ENCODE measurements around the gene MYL3. TPM values are rescaled to one million over a fixed set of nuclear protein-coding genes. Genes with fewer than 3 reads are reported as not detected.

The MYL3 gene
- polyA plus RNA-seq, 1 of the 3 experiments (the other 2 are of a cell fraction): not detected

DNA sequence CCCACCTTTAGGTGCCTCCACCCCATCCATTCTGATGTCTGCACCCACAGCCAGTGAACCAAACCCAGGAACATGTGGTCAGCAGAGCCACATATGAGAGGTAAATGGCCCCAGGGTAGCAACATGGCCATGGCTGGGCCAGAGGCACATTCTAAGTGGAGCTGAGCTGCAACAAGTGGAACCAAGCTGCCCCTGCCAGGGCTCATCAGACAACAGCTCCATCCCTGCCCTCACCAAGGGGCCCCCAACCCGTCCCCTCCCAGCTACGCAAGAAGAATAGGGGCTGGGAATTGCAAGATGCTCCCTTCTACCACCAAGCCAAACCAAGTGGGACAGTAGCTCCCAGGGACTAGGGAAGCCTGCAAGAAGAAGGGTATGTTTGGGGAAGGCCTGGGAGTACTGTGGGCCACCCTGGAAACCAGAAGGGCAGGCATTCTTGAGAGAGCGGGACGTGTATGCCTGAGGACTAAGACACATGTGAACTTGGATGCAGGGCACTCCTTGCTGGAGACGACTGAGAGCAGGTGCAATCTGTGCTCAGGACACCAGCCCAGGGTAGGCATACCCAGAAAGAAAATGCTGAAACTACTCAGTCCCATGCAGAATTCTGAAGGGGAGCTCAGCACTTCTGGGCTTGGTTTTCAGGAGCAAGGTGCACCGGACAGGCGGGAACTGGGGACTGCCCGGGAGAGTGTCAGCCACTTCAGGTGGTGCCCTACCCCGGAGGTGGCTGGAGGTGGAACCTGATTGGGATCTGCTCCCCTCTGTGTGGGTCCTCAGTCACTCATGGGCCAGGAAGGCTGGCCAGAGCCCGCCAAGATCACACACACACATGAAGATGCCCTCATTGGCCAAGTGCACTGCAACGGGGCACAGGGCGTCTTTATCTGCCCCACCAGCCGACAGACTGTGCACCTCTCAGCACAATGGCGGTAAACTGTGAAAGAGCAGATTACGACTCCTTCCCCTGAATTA, 9.5 kb downstream of the MYL3 start (continued):
- TF ChIP-seq, protein P1, sequence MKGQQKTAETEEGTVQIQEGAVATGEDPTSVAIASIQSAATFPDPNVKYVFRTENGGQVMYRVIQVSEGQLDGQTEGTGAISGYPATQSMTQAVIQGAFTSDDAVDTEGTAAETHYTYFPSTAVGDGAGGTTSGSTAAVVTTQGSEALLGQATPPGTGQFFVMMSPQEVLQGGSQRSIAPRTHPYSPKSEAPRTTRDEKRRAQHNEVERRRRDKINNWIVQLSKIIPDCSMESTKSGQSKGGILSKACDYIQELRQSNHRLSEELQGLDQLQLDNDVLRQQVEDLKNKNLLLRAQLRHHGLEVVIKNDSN (IDR thresholded peaks at IDR 0.05; ENCODE audit: borderline replicate concordance, low read depth): no peak
- TF ChIP-seq TAF1 (IDR thresholded peaks at IDR 0.05; ENCODE audit: borderline replicate concordance, low read depth, low read length) (no peak), MEF2A (IDR thresholded peaks at IDR 0.05; ENCODE audit: borderline replicate concordance, low read depth) (no peak), ELF1 (IDR thresholded peaks at IDR 0.05) (no peak), MXI1 (IDR thresholded peaks at IDR 0.05; ENCODE audit: low read depth, low read length) (no peak), NFIC (IDR thresholded peaks at IDR 0.05; ENCODE audit: borderline replicate concordance) (no peak)
- TF ChIP-seq, protein P2, sequence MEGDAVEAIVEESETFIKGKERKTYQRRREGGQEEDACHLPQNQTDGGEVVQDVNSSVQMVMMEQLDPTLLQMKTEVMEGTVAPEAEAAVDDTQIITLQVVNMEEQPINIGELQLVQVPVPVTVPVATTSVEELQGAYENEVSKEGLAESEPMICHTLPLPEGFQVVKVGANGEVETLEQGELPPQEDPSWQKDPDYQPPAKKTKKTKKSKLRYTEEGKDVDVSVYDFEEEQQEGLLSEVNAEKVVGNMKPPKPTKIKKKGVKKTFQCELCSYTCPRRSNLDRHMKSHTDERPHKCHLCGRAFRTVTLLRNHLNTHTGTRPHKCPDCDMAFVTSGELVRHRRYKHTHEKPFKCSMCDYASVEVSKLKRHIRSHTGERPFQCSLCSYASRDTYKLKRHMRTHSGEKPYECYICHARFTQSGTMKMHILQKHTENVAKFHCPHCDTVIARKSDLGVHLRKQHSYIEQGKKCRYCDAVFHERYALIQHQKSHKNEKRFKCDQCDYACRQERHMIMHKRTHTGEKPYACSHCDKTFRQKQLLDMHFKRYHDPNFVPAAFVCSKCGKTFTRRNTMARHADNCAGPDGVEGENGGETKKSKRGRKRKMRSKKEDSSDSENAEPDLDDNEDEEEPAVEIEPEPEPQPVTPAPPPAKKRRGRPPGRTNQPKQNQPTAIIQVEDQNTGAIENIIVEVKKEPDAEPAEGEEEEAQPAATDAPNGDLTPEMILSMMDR (IDR thresholded peaks at IDR 0.05): no peak

GRCh38 chr3:46852839-46853355, 10.3 kb downstream of the MYL3 start:
- no peaks in the 10 kb centered on the region for H3K9me3 ChIP-seq
- TF ChIP-seq JUND (IDR thresholded peaks at IDR 0.05): no peak
- TF ChIP-seq, protein P3, sequence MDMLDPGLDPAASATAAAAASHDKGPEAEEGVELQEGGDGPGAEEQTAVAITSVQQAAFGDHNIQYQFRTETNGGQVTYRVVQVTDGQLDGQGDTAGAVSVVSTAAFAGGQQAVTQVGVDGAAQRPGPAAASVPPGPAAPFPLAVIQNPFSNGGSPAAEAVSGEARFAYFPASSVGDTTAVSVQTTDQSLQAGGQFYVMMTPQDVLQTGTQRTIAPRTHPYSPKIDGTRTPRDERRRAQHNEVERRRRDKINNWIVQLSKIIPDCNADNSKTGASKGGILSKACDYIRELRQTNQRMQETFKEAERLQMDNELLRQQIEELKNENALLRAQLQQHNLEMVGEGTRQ (IDR thresholded peaks at IDR 0.05; ENCODE audit: borderline replicate concordance, low read depth, low read length): no peak
- H3K79me2 ChIP-seq (ENCODE audit: insufficient read depth): no peaks in the 10 kb centered on the region
- H3K4me3 ChIP-seq (ENCODE audit: low read depth in 2 of 2, low read length in 1 of 2): no peak overlapping the region
- no peak for DNase-seq
- peaks cover 0 to 5% of the 10 kb centered on the region in 2 experiments; a peak in 1 of 4 replicates for H3K4me1 ChIP-seq (ENCODE audit: control insufficient read depth in 1 of 2, insufficient read depth in 2 of 2, low read depth in 1 of 2, low read length in 1 of 2)
- H4K20me1 ChIP-seq (ENCODE audit: insufficient read depth): no peaks in the 10 kb centered on the region
- H3K27me3 ChIP-seq (ENCODE audit: insufficient read depth): no peaks in the 10 kb centered on the region; the same call in 1 of the 2 replicates
- no peaks in the 10 kb centered on the region for H3K9me2 ChIP-seq
- ChIA-PET CTCF (interaction anchor here (1.0 to 8.4 kb wide), 6 partner anchors 11 to 57 kb away, joined by 3 to 70 read pairs (median 11); no protein-coding TSS in a partner anchor), POLR2A (interaction anchor here (0.6 to 1.0 kb wide), 2 partner anchors 8 to 29 kb away, joined by 3 read pairs; no protein-coding TSS in a partner anchor)
- H3F3A ChIP-seq (replicated peaks; ENCODE audit: insufficient read depth): no peaks in the 10 kb centered on the region
- H3K36me3 ChIP-seq (replicated peaks in 1 of 2; ENCODE audit: control insufficient read depth in 1 of 2, insufficient read depth in 2 of 2, low read length in 1 of 2): no peaks in the 10 kb centered on the region
- 83% methylated on average over 1 of the region's 2 CpGs for WGBS (ENCODE audit: low lambda C conversion rate)
- no peak overlapping the region for H3K4me2 ChIP-seq
- no peak overlapping the region for H3K9ac ChIP-seq
- no peak overlapping the region for H3K27ac ChIP-seq (ENCODE audit: low read depth in 2 of 2, low read length in 1 of 2)
- H2AFZ ChIP-seq (ENCODE audit: low read depth): no peak overlapping the region

All from SK-N-SH (cell line).